Mesenchymal stem cell (in vitro differentiated cells and primary cell): ENCODE measurements around the gene DBNDD2.

Experiments used
- DNase-seq: peaks from one replicate; pipeline ENCODE4 v3.0.0-alpha.2; 2013
- H2AFZ ChIP-seq: one replicate; pipeline ENCODE4 v1.6.1; 2013; ENCODE audit warnings: low read depth, mild to moderate bottlenecking, control low read depth, inconsistent platforms, low read length, moderate library complexity
- H2AK5ac ChIP-seq: 2 replicates; pipeline ENCODE4 v1.6.1; 2013; ENCODE audit warnings: low read length, moderate library complexity, mild to moderate bottlenecking, inconsistent platforms; ENCODE audit not compliant: severe bottlenecking
- H2BK120ac ChIP-seq: one replicate; pipeline ENCODE4 v1.6.1; 2013; ENCODE audit warnings: low read depth, mild to moderate bottlenecking, inconsistent platforms, low read length, moderate library complexity
- H2BK12ac ChIP-seq, 2 experiments: one replicate each; pipeline ENCODE4 v1.6.1; 2013; ENCODE audit warnings: inconsistent platforms in 2 of 2, low read length in 2 of 2, mild to moderate bottlenecking in 2 of 2, moderate library complexity in 2 of 2, control low read depth in 1 of 2
- H2BK15ac ChIP-seq: one replicate; pipeline ENCODE4 v1.6.1; 2013; ENCODE audit warnings: mild to moderate bottlenecking, low read depth, inconsistent platforms; ENCODE audit not compliant: poor library complexity, severe bottlenecking
- H2BK5ac ChIP-seq: 2 replicates; pipeline ENCODE4 v1.6.1; 2013; ENCODE audit warnings: low read depth, mild to moderate bottlenecking, low read length, control low read depth, inconsistent platforms; ENCODE audit not compliant: poor library complexity, severe bottlenecking
- H3K14ac ChIP-seq, 2 experiments: one replicate each; pipeline ENCODE4 v1.6.1; 2013; ENCODE audit warnings: inconsistent platforms in 2 of 2, low read length in 2 of 2, control low read depth in 1 of 2, mild to moderate bottlenecking in 1 of 2, moderate library complexity in 1 of 2
- H3K18ac ChIP-seq, 2 experiments: one replicate each; pipeline ENCODE4 v1.6.1; 2013; ENCODE audit warnings: inconsistent platforms in 2 of 2, low read length in 2 of 2, control low read depth in 1 of 2, low read depth in 1 of 2, mild to moderate bottlenecking in 1 of 2
- H3K23ac ChIP-seq, 2 experiments: one replicate each; pipeline ENCODE4 v1.6.1; 2013; ENCODE audit warnings: inconsistent platforms in 2 of 2, low read length in 2 of 2, mild to moderate bottlenecking in 2 of 2, moderate library complexity in 2 of 2, control low read depth in 1 of 2
- H3K27ac ChIP-seq: 2 replicates; pipeline ENCODE4 v1.5.1; 2013; ENCODE audit warnings: mild to moderate bottlenecking, moderate library complexity, low read length, control low read depth, inconsistent platforms; ENCODE audit not compliant: poor library complexity, severe bottlenecking
- H3K27me3 ChIP-seq, 2 experiments: 2 replicates each; pipeline versions ENCODE4 v1.6.1 to v1.7.0; 2013; ENCODE audit warnings: low read length in 2 of 2, mild to moderate bottlenecking in 2 of 2, moderate library complexity in 2 of 2, control low read depth in 1 of 2, inconsistent platforms in 1 of 2; ENCODE audit not compliant: control insufficient read depth in 1 of 2, insufficient read depth in 1 of 2
- H3K36me3 ChIP-seq, 2 experiments: 2 replicates each; pipeline versions ENCODE4 v1.6.1 to v1.7.0; 2013; ENCODE audit warnings: low read length in 2 of 2, control low read depth in 1 of 2, inconsistent platforms in 1 of 2, low read depth in 1 of 2, mild to moderate bottlenecking in 1 of 2; ENCODE audit not compliant: insufficient read depth in 2 of 2, control insufficient read depth in 1 of 2
- H3K4ac ChIP-seq, 2 experiments: one replicate each; pipeline ENCODE4 v1.6.1; 2013; ENCODE audit warnings: inconsistent platforms in 2 of 2, low read length in 2 of 2, mild to moderate bottlenecking in 2 of 2, moderate library complexity in 2 of 2, control low read depth in 1 of 2, low read depth in 1 of 2
- H3K4me1 ChIP-seq: 2 replicates; pipeline ENCODE4 v1.6.1; 2013; ENCODE audit warnings: low read depth, low read length, control low read depth; ENCODE audit not compliant: control insufficient read depth, insufficient read depth
- H3K4me2 ChIP-seq: 2 replicates; pipeline ENCODE4 v1.6.1; 2013; ENCODE audit warnings: low read length, mild to moderate bottlenecking, inconsistent platforms; ENCODE audit not compliant: poor library complexity, severe bottlenecking
- H3K4me3 ChIP-seq, 2 experiments: 2 replicates each; pipeline versions ENCODE4 v1.5.1 to v1.7.0; 2013; ENCODE audit warnings: low read length in 2 of 2, mild to moderate bottlenecking in 2 of 2, control low read depth in 1 of 2, low read depth in 1 of 2; ENCODE audit not compliant: insufficient read depth in 1 of 2
- H3K79me1 ChIP-seq: replicated peaks from 2 replicates; pipeline ENCODE4 v1.6.1; 2013; ENCODE audit warnings: mild to moderate bottlenecking, control low read depth, low read length, inconsistent platforms; ENCODE audit not compliant: poor library complexity, severe bottlenecking
- H3K9ac ChIP-seq: 2 replicates; pipeline ENCODE4 v1.7.0; 2013; ENCODE audit warnings: mild to moderate bottlenecking, low read length, moderate library complexity
- H3K9me3 ChIP-seq: 2 replicates; pipeline ENCODE4 v1.7.0; 2013; ENCODE audit warnings: mild to moderate bottlenecking, low read length; ENCODE audit not compliant: control insufficient read depth
- H4K8ac ChIP-seq: one replicate; pipeline ENCODE4 v1.6.1; 2013; ENCODE audit warnings: inconsistent platforms, mild to moderate bottlenecking, low read length, moderate library complexity
- H4K91ac ChIP-seq: one replicate; pipeline ENCODE4 v1.6.1; 2013; ENCODE audit warnings: mild to moderate bottlenecking, low read length, inconsistent platforms
- WGBS: methylation state at CpG from one replicate; pipeline ENCODE4 v1.1.7; 2013; ENCODE audit warnings: mixed read lengths; 5-methylcytosine and 5-hydroxymethylcytosine counted together

The DBNDD2 gene

GRCh38 chr20:45433316-45433715 is 25.2 kb downstream of the DBNDD2 start:
- WGBS, result 63% methylated on average over 2 of the region's 3 CpGs
- H2BK120ac ChIP-seq, result no peak overlapping the region
- no peak overlapping the region for H4K91ac ChIP-seq
- H4K8ac ChIP-seq, result no peak overlapping the region
- H3K4me3 ChIP-seq, result no peak overlapping the region
- no peaks in the 10 kb centered on the region for H3K4me1 ChIP-seq
- no peaks in the 10 kb centered on the region for H3K36me3 ChIP-seq
- no peak overlapping the region for H2BK15ac ChIP-seq
- peak; percentile 8 for DNase-seq
- no peak overlapping the region for H2AFZ ChIP-seq
- H2BK12ac ChIP-seq, result no peak overlapping the region
- no peaks in the 10 kb centered on the region for H3K9me3 ChIP-seq
- no peak overlapping the region for H3K4me2 ChIP-seq
- H3K27ac ChIP-seq, result no peak overlapping the region
- H3K14ac ChIP-seq, result no peak overlapping the region
- H3K9ac ChIP-seq, result no peak overlapping the region
- no peak overlapping the region for H3K23ac ChIP-seq
- H3K4ac ChIP-seq, result no peak overlapping the region
- H2BK5ac ChIP-seq, result no peak overlapping the region
- no peak overlapping the region for H2AK5ac ChIP-seq
- H3K79me1 ChIP-seq, result no peaks in the 10 kb centered on the region
- H3K18ac ChIP-seq, result no peak overlapping the region
- no peaks in the 10 kb centered on the region for H3K27me3 ChIP-seq

- H3K4me3 ChIP-seq, result no peak overlapping the region
- H4K91ac ChIP-seq, result no peak overlapping the region
- no peak overlapping the region for H3K23ac ChIP-seq
- H2BK5ac ChIP-seq, result no peak overlapping the region
- no peak overlapping the region for H3K4me2 ChIP-seq
- no peak overlapping the region for H3K14ac ChIP-seq
- no peaks in the 10 kb centered on the region for H3K36me3 ChIP-seq
- WGBS, result 95% methylated on average over 4 of the region's 4 CpGs
- no peak overlapping the region for H2BK12ac ChIP-seq
- no peak for DNase-seq
- no peak overlapping the region for H3K9ac ChIP-seq
- H2BK15ac ChIP-seq, result no peak overlapping the region
- H3K9me3 ChIP-seq, result no peaks in the 10 kb centered on the region
- no peaks in the 10 kb centered on the region for H3K79me1 ChIP-seq
- H3K4me1 ChIP-seq, result no peaks in the 10 kb centered on the region
- H3K18ac ChIP-seq, result no peak overlapping the region
- no peak overlapping the region for H4K8ac ChIP-seq
- no peak overlapping the region for H2AK5ac ChIP-seq
- no peaks in the 10 kb centered on the region for H3K27me3 ChIP-seq
- H2BK120ac ChIP-seq, result no peak overlapping the region
- H2AFZ ChIP-seq, result no peak overlapping the region
- no peak overlapping the region for H3K4ac ChIP-seq
- no peak overlapping the region for H3K27ac ChIP-seq
These were observed 25.9 kb downstream of the DBNDD2 start for GRCh38 chr20:45433976-45434375.

- Histone ChIP-seq H3K4me2 (peak overlapping the region; percentile 64), H3K9me3 (no peaks in the 10 kb centered on the region), H2BK5ac (no peak overlapping the region), H3K4ac (no peak overlapping the region), H3K23ac (no peak overlapping the region), H3K36me3 (no peaks in the 10 kb centered on the region), H4K91ac (no peak overlapping the region), H2BK12ac (peak overlapping the region in 1 of 2 experiments; percentile 97), H2AK5ac (no peak overlapping the region), H3K4me1 (no peaks in the 10 kb centered on the region), H2BK120ac (no peak overlapping the region), H3K27ac (no peak overlapping the region), H3K27me3 (peaks cover 0 to 5% of the 10 kb centered on the region in 2 experiments), H3K14ac (peak overlapping the region in 1 of 2 experiments; percentile 71), H2BK15ac (no peak overlapping the region), H3K9ac (peak overlapping the region; percentile 90), H3K4me3 (peak overlapping the region; percentile 65 to 80), H2AFZ (peak overlapping the region; percentile 90), H4K8ac (peak overlapping the region; percentile 79), H3K18ac (peak overlapping the region; percentile 2 to 46), H3K79me1 (no peaks in the 10 kb centered on the region)
- WGBS, result 10% methylated on average over 31 of the region's 33 CpGs
- DNase-seq, result peak; percentile 89
These were observed 28.8 kb downstream of the DBNDD2 start for GRCh38 chr20:45436732-45437485.

- H3K27ac ChIP-seq, result no peak overlapping the region
- no peak overlapping the region for H4K91ac ChIP-seq
- no peak overlapping the region for H2BK15ac ChIP-seq
- H2BK5ac ChIP-seq, result no peak overlapping the region
- no peak overlapping the region for H3K18ac ChIP-seq
- no peak overlapping the region for H2BK12ac ChIP-seq
- H3K79me1 ChIP-seq, result no peaks in the 10 kb centered on the region
- no peaks in the 10 kb centered on the region for H3K4me1 ChIP-seq
- no peak overlapping the region for H3K4me2 ChIP-seq
- H3K27me3 ChIP-seq, result peaks cover 9 to 13% of the 10 kb centered on the region in 2 experiments
- H3K4ac ChIP-seq, result no peak overlapping the region
- no peaks in the 10 kb centered on the region for H3K36me3 ChIP-seq
- H4K8ac ChIP-seq, result no peak overlapping the region
- no peak overlapping the region for H2AFZ ChIP-seq
- no peak overlapping the region for H3K23ac ChIP-seq
- H2BK120ac ChIP-seq, result no peak overlapping the region
- no peak overlapping the region for H3K14ac ChIP-seq
- no peak overlapping the region for H3K4me3 ChIP-seq
- no peaks in the 10 kb centered on the region for H3K9me3 ChIP-seq
- no peak overlapping the region for H3K9ac ChIP-seq
- no peak for DNase-seq
- no peak overlapping the region for H2AK5ac ChIP-seq
- WGBS, result 73% methylated on average over 3 of the region's 3 CpGs
These were observed 32.3 kb downstream of the DBNDD2 start for GRCh38 chr20:45440424-45440823.
